ENCODE measurements around the gene HOXC10. TPM values are rescaled to one million over a fixed set of nuclear protein-coding genes. Genes with fewer than 3 reads are reported as not detected.
A peak's percentile ranks its signal among the peaks of the same experiment; 100 is the strongest.

Gene HOXC10
- total and polyA plus RNA-seq, 10 of the 15 experiments (the other 5 are each of a cell fraction or from before 2014, with no cell fraction given) = 0.59 TPM; not detected in 9

- TF ChIP-seq SP1 (IDR thresholded peaks at IDR 0.05; ENCODE audit: low read depth, low read length) = no peak
- TF ChIP-seq CHD1 (IDR thresholded peaks at IDR 0.05; ENCODE audit: low read depth, low read length) = no peak
- TF ChIP-seq ZSCAN29 (IDR thresholded peaks at IDR 0.05) = no peak
- TF ChIP-seq RELA (IDR thresholded peaks at IDR 0.05; ENCODE audit: borderline replicate concordance, partially characterized antibody) = no peak
- TF ChIP-seq NRF1 (conservative IDR thresholded peaks at IDR 0.05; ENCODE audit: low read depth, low read length) = no peak
- TF ChIP-seq POLR2A (IDR thresholded peaks at IDR 0.05; ENCODE audit: low read depth, low read length) = no peak
- TF ChIP-seq YY1 (IDR thresholded peaks at IDR 0.05; ENCODE audit: low read depth, low read length) = no peak
- no peak for TF ChIP-seq CBFB (IDR thresholded peaks at IDR 0.05; ENCODE audit: low read depth)
Observed at GRCh38 chr12:53964315-53964713, 20.6 kb upstream of the HOXC10 start (continued).

GRCh38 chr12:53965281-53966084 is 19.5 kb upstream of the HOXC10 start:
- no peak for ATAC-seq
- no peak overlapping the region for H3K4me3 ChIP-seq
- CTCF ChIA-PET = no interaction called here

More at GRCh38 chr12:53965281-53966084, 19.5 kb upstream of the HOXC10 start:
- no peak for DNase-seq (ENCODE audit: low read depth, low spot score)
- Histone ChIP-seq H3K9me3 (replicated peaks; ENCODE audit: control insufficient read depth, insufficient read depth, low read length) (no peaks in the 10 kb centered on the region), H3K9ac (ENCODE audit: control insufficient read depth, insufficient read depth, low read length) (no peak overlapping the region), H3K27me3 (replicated peaks in 1 of 2; ENCODE audit: control insufficient read depth in 2 of 2, insufficient read depth in 2 of 2, low read length in 1 of 2) (peaks cover 28 to 65% of the 10 kb centered on the region in 2 experiments), H3K27ac (ENCODE audit: control insufficient read depth, insufficient read depth) (no peak overlapping the region), H3K36me3 (ENCODE audit: control insufficient read depth in 2 of 2, insufficient read depth in 2 of 2, low read length in 1 of 2) (no peaks in the 10 kb centered on the region), H3K4me2 (ENCODE audit: control insufficient read depth, insufficient read depth) (no peak overlapping the region), H2AFZ (ENCODE audit: control insufficient read depth, low read depth, low read length) (no peak overlapping the region), H4K20me1 (ENCODE audit: control insufficient read depth, insufficient read depth) (no peaks in the 10 kb centered on the region; the same call in 1 of the 2 replicates), H3K4me1 (ENCODE audit: control insufficient read depth, insufficient read depth, low read length) (no peaks in the 10 kb centered on the region), H3K79me2 (ENCODE audit: control insufficient read depth, insufficient read depth, low read length) (no peaks in the 10 kb centered on the region)
- TF ChIP-seq ZBTB40 (IDR thresholded peaks at IDR 0.05; ENCODE audit: borderline replicate concordance) (no peak), SUZ12 (IDR thresholded peaks at IDR 0.05; ENCODE audit: unreplicated experiment) (peak; percentile 46)
- in situ Hi-C loops (cut with MboI) = no loop called here
- 6% methylated on average over 18 of the region's 18 CpGs for WGBS (ENCODE audit: insufficient coverage, insufficient replicate concordance, low lambda C conversion rate, missing lambda C conversion rate)
- ChIA-PET RAD21 (ENCODE audit: unreplicated experiment) (no interaction called here), POLR2A (interaction anchor here (1.2 kb wide), 1 partner anchor 11 kb away, joined by 3 read pairs; the partner anchor contains the start of gene HOXC12), SMC1A (ENCODE audit: uncharacterized antibody, unreplicated experiment) (no interaction called here)
- BruUV-seq (replicated peaks) = no TSS peak
- intact Hi-C loops (cut with micrococcal nuclease; ENCODE audit: unreplicated experiment) = no loop called here
- no peak for FAIRE-seq
